CD4-positive, CD25-positive, alpha-beta regulatory T cell (primary cell): Measurements from ENCODE around the gene MMD. TPM values are rescaled to one million over a fixed set of nuclear protein-coding genes. Genes with fewer than 3 reads are reported as not detected.

Experiments used
- polyA plus RNA-seq, 4 donors: library from polyadenylated mRNA; unstranded; fragments of 300-500 nt; fragmentation: Illumina TruSeq; gene quantifications; one replicate each; pipeline ENCODE4 v1.2.3, GENCODE V29; 2021
- total RNA-seq: library from RNA; stranded (reverse); gene quantifications from one replicate; pipeline ENCODE4 v1.2.3, GENCODE V29; 2022

The MMD gene
- total and polyA plus RNA-seq, 5 donors from 2014 or later = 10.1 to 17.8 (median 12.0) TPM

Other genes starting within 250 kb of the MMD start
- gene HLF, start 156.9 kb downstream of the MMD start, total RNA-seq = 2.1 TPM
- 1 to 10 TPM in 1 of 4 donors, under 1 TPM in 3; 0.28 to 1.3 (median 0.61) TPM for gene HLF, start 156.9 kb downstream of the MMD start, polyA plus RNA-seq
- gene SMIM36, start 89.6 kb upstream of the MMD start, total RNA-seq = not detected
- gene SMIM36, start 89.6 kb upstream of the MMD start, polyA plus RNA-seq = not detected